Adrenal gland (tissue), 5 donors: ENCODE data around the gene EGLN2.

Experiments used
- CTCF ChIP-seq, 6 experiments: fragments of 450-650 bp in 4 of 6; fragments of 200-600 bp in 2 of 6; sonication (generic) in 1 of 6; IDR thresholded peaks; 1 replicate in 5 of 6; 2 replicates in 1 of 6; pipeline versions ENCODE4 v1.5.1 to v1.8.0; 2016 to 2021; ENCODE audit warnings: antibody characterized with exemption in 6 of 6, mild to moderate bottlenecking in 2 of 6, moderate library complexity in 1 of 6
- POLR2A ChIP-seq, 2 donors: fragments of 450-650 bp; IDR thresholded peaks; one replicate each; pipeline ENCODE4 v1.6.1; 2017; ENCODE audit warnings: antibody characterized with exemption in 2 of 2, mild to moderate bottlenecking in 2 of 2, moderate library complexity in 1 of 2
- donor health status: DM: no; HTN: no; CAD: no.

GRCh38 chr19:40763526-40763925 is 35.5 kb upstream of the EGLN2 start:
- TF ChIP-seq CTCF (IDR thresholded peaks at IDR 0.05): no peak
- no peak for TF ChIP-seq POLR2A (IDR thresholded peaks at IDR 0.05)
